Esophagus muscularis mucosa (tissue), 4 donors: Measurements from ENCODE around the gene ATP2B2. TPM values are rescaled to one million over a fixed set of nuclear protein-coding genes. Genes with fewer than 3 reads are reported as not detected.

Source experiments
- DNase-seq: peaks from one replicate; pipeline ENCODE4 v3.0.0-alpha.2; 2017; ENCODE audit errors: extremely low spot score
- H3K27ac ChIP-seq, 4 donors: fragments of 200-600 bp; sonication (generic); replicated peaks in 1 of 4; 1 replicate in 3 of 4; 2 replicates in 1 of 4; pipeline ENCODE4 v1.5.1; 2016 to 2019; ENCODE audit warnings: mild to moderate bottlenecking in 1 of 4
- H3K27me3 ChIP-seq, 4 donors: fragments of 200-600 bp; sonication (generic); one replicate each; pipeline versions ENCODE4 v1.5.1 to v1.6.0; 2016 to 2019
- H3K36me3 ChIP-seq, 4 donors: fragments of 200-600 bp; sonication (generic); one replicate each; pipeline ENCODE4 v1.5.1; 2016 to 2019
- H3K4me1 ChIP-seq, 4 donors: fragments of 200-600 bp; sonication (generic); one replicate each; pipeline ENCODE4 v1.5.1; 2016 to 2019
- H3K4me3 ChIP-seq, 4 donors: fragments of 200-600 bp; sonication (generic); 1 replicate in 2 of 4; 2 replicates in 2 of 4; pipeline ENCODE4 v1.5.1; 2016 to 2019; ENCODE audit warnings: mild to moderate bottlenecking in 4 of 4, moderate library complexity in 1 of 4
- H3K9me3 ChIP-seq, 4 donors: fragments of 200-600 bp; sonication (generic); 1 replicate in 3 of 4; 2 replicates in 1 of 4; pipeline ENCODE4 v1.5.1; 2016 to 2019
- CTCF ChIP-seq, 3 experiments: fragments of 200-600 bp in 2 of 3; fragments of 450-650 bp in 1 of 3; sonication (generic) in 2 of 3; IDR thresholded peaks; one replicate each; pipeline ENCODE4 v1.5.1; 2017 to 2019; ENCODE audit warnings: antibody characterized with exemption in 3 of 3, mild to moderate bottlenecking in 2 of 3, moderate library complexity in 1 of 3
- EP300 ChIP-seq: sonication (generic); formaldehyde crosslinking; IDR thresholded peaks from one replicate; pipeline ENCODE4 v1.6.1; 2017; ENCODE audit warnings: antibody characterized with exemption
- POLR2A ChIP-seq: fragments of 450-650 bp; IDR thresholded peaks from one replicate; pipeline ENCODE4 v1.6.1; 2017; ENCODE audit warnings: antibody characterized with exemption, moderate library complexity, mild to moderate bottlenecking, low read depth
- POLR2AphosphoS5 ChIP-seq, 2 donors: sonication (generic); formaldehyde crosslinking; IDR thresholded peaks; one replicate each; pipeline ENCODE4 v1.6.1; 2017; ENCODE audit warnings: antibody characterized with exemption in 2 of 2
- WGBS: methylation state at CpG from one replicate; pipeline ENCODE4 v1.1.5; 2018; 5-methylcytosine and 5-hydroxymethylcytosine counted together
- intact Hi-C: fragments of 100-400 bp; cut with DNase I; formaldehyde crosslinking; loops from one replicate; pipeline ENCODE4 v1.15.1; 2023
- total RNA-seq, 4 donors: library from RNA; depleted of rRNA; stranded (reverse); fragments of >200 nt; gene quantifications; one replicate each; pipeline versions ENCODE4 v1.1.0 to v1.2.1, GENCODE V29; 2016

ATP2B2 gene
- total RNA-seq, 4 donors from 2014 or later, result under 0.01 to 0.75 (median 0.39) TPM

DNA sequence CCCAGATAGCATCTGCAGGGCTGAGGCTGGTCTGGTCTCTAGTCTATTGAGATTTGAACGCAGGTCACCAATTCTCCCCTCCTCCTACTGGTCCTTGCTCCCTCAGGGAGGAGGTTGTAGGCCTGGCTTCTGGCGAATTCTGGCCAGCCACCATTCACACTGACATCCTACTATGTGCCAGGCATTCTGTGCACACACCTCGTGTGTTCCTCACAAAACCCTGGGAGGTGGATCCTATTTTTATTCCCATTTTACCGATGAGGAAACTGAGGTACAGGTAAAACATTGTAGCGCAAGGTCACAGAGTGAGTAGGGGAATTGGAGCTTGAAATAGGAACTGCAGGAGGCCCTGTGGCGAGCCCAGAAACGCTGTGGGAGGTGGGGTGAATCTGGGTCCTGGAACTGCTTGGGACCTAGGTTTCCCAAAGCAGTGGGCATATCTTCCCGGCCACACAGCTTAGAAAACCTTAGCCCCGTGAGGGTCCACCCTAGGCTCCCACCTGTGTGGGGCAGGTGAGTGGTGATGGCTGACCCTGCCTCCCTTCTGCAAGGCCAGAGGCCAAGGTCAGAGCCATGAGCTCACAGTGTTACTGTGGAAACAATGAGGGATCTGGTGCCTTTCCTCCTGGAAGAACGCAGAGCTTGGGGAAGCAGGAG, 4.8 kb upstream of the ATP2B2 start:
- no peak for DNase-seq
- no peaks in the 10 kb centered on the region for H3K36me3 ChIP-seq
- TF ChIP-seq CTCF (IDR thresholded peaks at IDR 0.05) (no peak), POLR2A (no peak)
- intact Hi-C loops, result no loop called here
- peaks cover 0 to 11% (median 10%) of the 10 kb centered on the region in 4 donors for H3K4me1 ChIP-seq
- 82% methylated on average over 8 of the region's 10 CpGs for WGBS
- H3K27ac ChIP-seq, result no peak overlapping the region
- H3K4me3 ChIP-seq, result no peak overlapping the region
- peaks cover 0 to 53% (median 9%) of the 10 kb centered on the region in 4 donors for H3K27me3 ChIP-seq
- H3K9me3 ChIP-seq, result no peaks in the 10 kb centered on the region

DNA sequence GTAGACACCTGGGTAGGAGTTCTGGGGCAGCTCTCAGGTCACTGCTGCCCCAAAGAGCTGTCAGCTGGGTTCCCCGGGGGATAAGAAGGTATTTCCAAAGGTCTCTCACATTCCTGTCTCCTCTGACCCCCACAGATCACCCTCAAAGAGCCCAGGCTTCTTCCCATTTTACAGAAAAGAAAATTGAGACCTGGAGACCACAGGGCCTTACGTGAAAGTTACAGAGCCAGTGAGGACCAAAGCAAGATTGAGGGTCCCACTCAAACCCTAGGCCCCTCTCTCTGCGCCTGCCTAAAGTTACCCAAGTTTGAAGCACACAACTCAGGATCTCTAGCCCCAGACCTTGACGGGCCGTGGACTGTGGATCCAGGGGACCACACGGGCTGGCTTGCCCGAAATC, 3.9 kb upstream of the ATP2B2 start:
- DNase-seq, result no peak
- no peak overlapping the region for H3K27ac ChIP-seq
- TF ChIP-seq POLR2AphosphoS5 (IDR thresholded peaks at IDR 0.05), result no peak
- no peak for TF ChIP-seq CTCF (IDR thresholded peaks at IDR 0.05)
- no peak for TF ChIP-seq EP300
- TF ChIP-seq POLR2A, result no peak
- WGBS, result 63% methylated on average over 5 of the region's 7 CpGs
- H3K4me3 ChIP-seq, result no peak overlapping the region
- H3K4me1 ChIP-seq, result peaks cover 0 to 20% (median 16%) of the 10 kb centered on the region in 4 donors
- no peaks in the 10 kb centered on the region for H3K36me3 ChIP-seq
- intact Hi-C loops, result no loop called here
- H3K9me3 ChIP-seq, result no peaks in the 10 kb centered on the region
- peaks cover 0 to 62% (median 15%) of the 10 kb centered on the region in 4 donors for H3K27me3 ChIP-seq

GRCh38 chr3:10508619-10509260, 3.4 kb upstream of the ATP2B2 start:
- intact Hi-C loops, result no loop called here
- Histone ChIP-seq H3K36me3 (no peaks in the 10 kb centered on the region), H3K9me3 (no peaks in the 10 kb centered on the region), H3K27ac (no peak overlapping the region), H3K4me1 (peaks cover 0 to 20% (median 16%) of the 10 kb centered on the region in 4 donors), H3K27me3 (peaks cover 0 to 68% (median 16%) of the 10 kb centered on the region in 4 donors), H3K4me3 (no peak overlapping the region)
- no peak for TF ChIP-seq POLR2AphosphoS5 (IDR thresholded peaks at IDR 0.05)
- no peak for TF ChIP-seq POLR2A
- TF ChIP-seq CTCF (IDR thresholded peaks at IDR 0.05), result no peak
- no peak for TF ChIP-seq EP300
- 75% methylated on average over 6 of the region's 6 CpGs for WGBS
- no peak for DNase-seq

DNA sequence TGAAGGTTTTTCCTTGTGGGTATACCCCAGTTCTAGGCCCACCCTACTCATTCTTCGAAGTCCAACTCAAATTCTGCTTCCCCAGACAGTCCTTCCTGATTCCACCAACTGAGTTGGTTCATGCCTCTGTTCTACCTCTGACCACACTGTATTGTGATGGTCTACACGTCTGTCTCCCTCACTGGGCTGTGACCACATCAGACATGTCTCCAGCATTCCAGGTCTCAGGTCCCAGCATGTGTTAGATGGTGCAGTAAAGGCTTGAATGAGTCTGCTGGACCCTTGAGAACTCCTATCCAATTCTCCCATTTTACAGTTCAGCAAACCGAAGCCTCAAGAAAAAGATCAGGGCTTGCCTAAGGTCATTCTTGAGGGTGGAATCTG, 2.8 kb upstream of the ATP2B2 start:
- Histone ChIP-seq H3K36me3 (no peaks in the 10 kb centered on the region), H3K27me3 (peaks cover 0 to 68% (median 16%) of the 10 kb centered on the region in 4 donors), H3K27ac (no peak overlapping the region), H3K4me3 (no peak overlapping the region), H3K4me1 (peaks cover 0 to 20% (median 16%) of the 10 kb centered on the region in 4 donors), H3K9me3 (no peaks in the 10 kb centered on the region)
- TF ChIP-seq EP300 (no peak), POLR2AphosphoS5 (IDR thresholded peaks at IDR 0.05) (no peak), POLR2A (no peak), CTCF (IDR thresholded peaks at IDR 0.05) (no peak)
- 76% methylated on average over 3 of the region's 3 CpGs for WGBS
- intact Hi-C loops, result no loop called here
- no peak for DNase-seq
